ENCODE data around the gene MT1A. TPM values are rescaled to one million over a fixed set of nuclear protein-coding genes. Genes with fewer than 3 reads are reported as not detected.
"Not testable (repeated sequence)": the region's sequence is repeated elsewhere in the genome, so short reads cannot be mapped to it uniquely, and the experiment has no call there.

MT1A gene
- polyA plus RNA-seq, 1 donor from 2014 or later: not detected

DNA sequence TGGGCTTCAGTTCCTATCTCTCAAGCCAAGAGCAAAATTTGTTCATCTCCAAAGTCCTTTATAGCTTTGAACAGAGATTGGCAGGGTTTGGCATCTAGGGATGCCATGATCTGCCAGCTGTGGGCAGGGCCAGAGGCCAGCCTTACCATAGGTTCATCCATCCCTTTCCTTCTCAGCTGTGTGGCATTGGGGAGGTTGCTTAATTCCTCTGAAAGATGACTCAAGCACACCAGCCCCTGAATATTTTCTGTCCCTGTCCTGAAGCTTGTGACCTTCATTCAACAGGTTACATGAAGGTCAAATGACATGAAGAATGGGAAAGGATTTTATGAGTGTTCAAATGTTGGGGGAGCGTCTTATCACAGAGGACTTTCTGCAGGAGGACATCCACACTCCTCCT lies 26.0 kb downstream of the MT1A start:
- TF ChIP-seq POLR2AphosphoS5 (IDR thresholded peaks at IDR 0.05): no peak
- TF ChIP-seq TAF1 (IDR thresholded peaks at IDR 0.05; ENCODE audit: low read depth): no peak
- no peak for TF ChIP-seq RAD21 (conservative IDR thresholded peaks at IDR 0.05)
- no peak for TF ChIP-seq EZH2 (IDR thresholded peaks at IDR 0.05; ENCODE audit: borderline replicate concordance, insufficient read depth, low read length, poor library complexity, severe bottlenecking)
- TF ChIP-seq MXI1 (conservative IDR thresholded peaks at IDR 0.05; ENCODE audit: poor library complexity, severe bottlenecking): no peak
- TF ChIP-seq, protein P1, sequence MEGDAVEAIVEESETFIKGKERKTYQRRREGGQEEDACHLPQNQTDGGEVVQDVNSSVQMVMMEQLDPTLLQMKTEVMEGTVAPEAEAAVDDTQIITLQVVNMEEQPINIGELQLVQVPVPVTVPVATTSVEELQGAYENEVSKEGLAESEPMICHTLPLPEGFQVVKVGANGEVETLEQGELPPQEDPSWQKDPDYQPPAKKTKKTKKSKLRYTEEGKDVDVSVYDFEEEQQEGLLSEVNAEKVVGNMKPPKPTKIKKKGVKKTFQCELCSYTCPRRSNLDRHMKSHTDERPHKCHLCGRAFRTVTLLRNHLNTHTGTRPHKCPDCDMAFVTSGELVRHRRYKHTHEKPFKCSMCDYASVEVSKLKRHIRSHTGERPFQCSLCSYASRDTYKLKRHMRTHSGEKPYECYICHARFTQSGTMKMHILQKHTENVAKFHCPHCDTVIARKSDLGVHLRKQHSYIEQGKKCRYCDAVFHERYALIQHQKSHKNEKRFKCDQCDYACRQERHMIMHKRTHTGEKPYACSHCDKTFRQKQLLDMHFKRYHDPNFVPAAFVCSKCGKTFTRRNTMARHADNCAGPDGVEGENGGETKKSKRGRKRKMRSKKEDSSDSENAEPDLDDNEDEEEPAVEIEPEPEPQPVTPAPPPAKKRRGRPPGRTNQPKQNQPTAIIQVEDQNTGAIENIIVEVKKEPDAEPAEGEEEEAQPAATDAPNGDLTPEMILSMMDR (IDR thresholded peaks at IDR 0.05; ENCODE audit: poor library complexity, severe bottlenecking): no peak
- no peak for TF ChIP-seq REST (IDR thresholded peaks at IDR 0.05; ENCODE audit: borderline replicate concordance)
- TF ChIP-seq EP300 (conservative IDR thresholded peaks at IDR 0.05; ENCODE audit: poor library complexity, severe bottlenecking): no peak
- no peak for TF ChIP-seq SMC3 (conservative IDR thresholded peaks at IDR 0.05; ENCODE audit: poor library complexity)
- Histone ChIP-seq H3K27ac (ENCODE audit: low read length) (no peak overlapping the region), H3K36me3 (ENCODE audit: insufficient read depth, low read length) (no peaks in the 10 kb centered on the region), H2AFZ (ENCODE audit: low read depth, low read length) (no peak overlapping the region), H3K79me2 (replicated peaks; ENCODE audit: insufficient read depth, low read length) (no peaks in the 10 kb centered on the region), H3K27me3 (ENCODE audit: insufficient read depth, low read depth, low read length) (peaks cover 100% of the 10 kb centered on the region), H3K4me3 (ENCODE audit: low read length) (no peak overlapping the region), H3K9ac (ENCODE audit: low read length) (no peak overlapping the region), H3F3A (ENCODE audit: insufficient read depth, low read length, poor library complexity, severe bottlenecking) (no peaks in the 10 kb centered on the region), H3K9me2 (ENCODE audit: insufficient read depth, low read length) (no peaks in the 10 kb centered on the region), H4K20me1 (ENCODE audit: insufficient read depth) (no peaks in the 10 kb centered on the region), H3K9me3 (ENCODE audit: low read length) (no peaks in the 10 kb centered on the region), H3K4me2 (ENCODE audit: low read length) (no peak overlapping the region)

DNA sequence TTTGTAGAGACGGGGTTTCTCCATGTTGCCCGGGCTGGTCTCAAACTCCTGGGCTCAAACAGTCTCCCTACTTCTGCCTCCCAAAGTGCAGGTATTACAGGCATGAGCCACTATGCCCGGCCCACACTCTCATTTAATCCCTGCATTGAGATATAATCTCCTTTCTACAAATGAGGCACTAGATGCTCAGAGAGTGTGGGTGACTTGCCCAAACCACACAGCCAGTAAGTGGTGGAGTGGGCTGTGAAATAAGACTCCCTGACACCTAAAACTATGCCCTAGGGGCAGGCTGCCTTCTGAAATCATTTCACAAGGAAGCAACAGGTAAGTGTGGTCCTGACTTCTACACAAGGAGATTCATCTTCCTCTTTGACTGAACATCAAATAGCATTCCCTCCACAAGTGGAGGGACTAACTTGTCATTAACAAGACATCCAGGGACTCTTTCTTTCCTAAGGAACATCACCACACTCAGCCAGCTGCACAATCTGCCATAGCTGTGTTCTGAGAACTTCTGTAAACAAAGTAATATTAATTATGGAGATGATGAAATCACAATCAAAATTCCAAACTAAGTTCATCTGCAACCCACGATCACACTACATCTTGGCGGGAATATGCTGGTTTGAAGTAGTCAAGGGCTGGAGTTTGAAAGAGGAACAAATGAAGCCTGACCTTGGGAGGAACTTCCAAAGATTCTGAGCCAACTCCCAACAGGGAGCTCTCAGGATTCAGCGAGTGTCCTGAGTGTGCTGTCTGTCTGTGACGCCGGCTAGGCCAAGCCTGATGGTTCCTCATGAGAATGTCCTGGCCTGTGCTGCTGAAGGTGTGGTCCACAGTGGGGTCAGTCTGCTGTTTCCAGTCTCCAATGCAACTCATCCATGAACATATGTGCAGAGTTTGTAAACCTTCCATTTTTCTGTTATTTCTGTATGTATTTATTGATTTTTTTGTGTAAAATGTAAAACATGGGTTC lies 27.1 kb downstream of the MT1A start:
- not testable (repeated sequence) for H3K9me2 ChIP-seq (ENCODE audit: insufficient read depth, low read length); H2AFZ ChIP-seq (ENCODE audit: low read depth, low read length); H4K20me1 ChIP-seq (ENCODE audit: insufficient read depth); H3K4me3 ChIP-seq (ENCODE audit: low read length); H3K9ac ChIP-seq (ENCODE audit: low read length); H3K9me3 ChIP-seq (ENCODE audit: low read length); H3K27ac ChIP-seq (ENCODE audit: low read length); H3K36me3 ChIP-seq (ENCODE audit: insufficient read depth, low read length); H3K79me2 ChIP-seq (replicated peaks; ENCODE audit: insufficient read depth, low read length); H3K4me2 ChIP-seq (ENCODE audit: low read length); H3F3A ChIP-seq (ENCODE audit: insufficient read depth, low read length, poor library complexity, severe bottlenecking)
- H3K27me3 ChIP-seq (ENCODE audit: insufficient read depth, low read depth, low read length): peaks cover 100% of the 10 kb centered on the region
